ENCODE measurements around the gene DTHD1.

The DTHD1 gene

DNA sequence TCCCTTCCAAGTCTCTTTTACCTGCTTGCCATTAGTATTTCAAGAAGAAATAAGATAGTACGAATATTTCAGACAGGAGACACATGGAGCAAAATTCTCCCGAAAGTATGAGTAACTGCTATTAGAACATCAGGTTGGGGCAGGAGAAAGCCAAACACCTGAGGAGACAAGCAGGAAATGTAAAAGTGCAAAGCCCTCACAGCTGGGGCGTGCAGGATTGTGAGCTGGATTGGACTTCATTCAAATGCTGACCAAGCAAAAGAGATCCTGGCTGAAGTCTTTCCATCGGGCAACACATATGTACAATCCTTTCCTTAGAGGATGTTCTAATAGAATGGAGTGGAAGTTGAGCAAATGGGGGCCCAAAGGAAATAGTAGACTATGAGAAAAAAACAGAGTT lies 76.8 kb downstream of the DTHD1 start:
- no peak for TF ChIP-seq TAF1 (IDR thresholded peaks at IDR 0.05; ENCODE audit: low read depth)
- no peak for TF ChIP-seq FOXM1 (IDR thresholded peaks at IDR 0.05; ENCODE audit: borderline replicate concordance, low read depth)
- TF ChIP-seq TCF12 (IDR thresholded peaks at IDR 0.05; ENCODE audit: low read depth), result no peak
- no peak for TF ChIP-seq YY1 (IDR thresholded peaks at IDR 0.05; ENCODE audit: low read depth)
- TF ChIP-seq, protein P1, sequence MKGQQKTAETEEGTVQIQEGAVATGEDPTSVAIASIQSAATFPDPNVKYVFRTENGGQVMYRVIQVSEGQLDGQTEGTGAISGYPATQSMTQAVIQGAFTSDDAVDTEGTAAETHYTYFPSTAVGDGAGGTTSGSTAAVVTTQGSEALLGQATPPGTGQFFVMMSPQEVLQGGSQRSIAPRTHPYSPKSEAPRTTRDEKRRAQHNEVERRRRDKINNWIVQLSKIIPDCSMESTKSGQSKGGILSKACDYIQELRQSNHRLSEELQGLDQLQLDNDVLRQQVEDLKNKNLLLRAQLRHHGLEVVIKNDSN (IDR thresholded peaks at IDR 0.05), result no peak
- TF ChIP-seq, protein P2, sequence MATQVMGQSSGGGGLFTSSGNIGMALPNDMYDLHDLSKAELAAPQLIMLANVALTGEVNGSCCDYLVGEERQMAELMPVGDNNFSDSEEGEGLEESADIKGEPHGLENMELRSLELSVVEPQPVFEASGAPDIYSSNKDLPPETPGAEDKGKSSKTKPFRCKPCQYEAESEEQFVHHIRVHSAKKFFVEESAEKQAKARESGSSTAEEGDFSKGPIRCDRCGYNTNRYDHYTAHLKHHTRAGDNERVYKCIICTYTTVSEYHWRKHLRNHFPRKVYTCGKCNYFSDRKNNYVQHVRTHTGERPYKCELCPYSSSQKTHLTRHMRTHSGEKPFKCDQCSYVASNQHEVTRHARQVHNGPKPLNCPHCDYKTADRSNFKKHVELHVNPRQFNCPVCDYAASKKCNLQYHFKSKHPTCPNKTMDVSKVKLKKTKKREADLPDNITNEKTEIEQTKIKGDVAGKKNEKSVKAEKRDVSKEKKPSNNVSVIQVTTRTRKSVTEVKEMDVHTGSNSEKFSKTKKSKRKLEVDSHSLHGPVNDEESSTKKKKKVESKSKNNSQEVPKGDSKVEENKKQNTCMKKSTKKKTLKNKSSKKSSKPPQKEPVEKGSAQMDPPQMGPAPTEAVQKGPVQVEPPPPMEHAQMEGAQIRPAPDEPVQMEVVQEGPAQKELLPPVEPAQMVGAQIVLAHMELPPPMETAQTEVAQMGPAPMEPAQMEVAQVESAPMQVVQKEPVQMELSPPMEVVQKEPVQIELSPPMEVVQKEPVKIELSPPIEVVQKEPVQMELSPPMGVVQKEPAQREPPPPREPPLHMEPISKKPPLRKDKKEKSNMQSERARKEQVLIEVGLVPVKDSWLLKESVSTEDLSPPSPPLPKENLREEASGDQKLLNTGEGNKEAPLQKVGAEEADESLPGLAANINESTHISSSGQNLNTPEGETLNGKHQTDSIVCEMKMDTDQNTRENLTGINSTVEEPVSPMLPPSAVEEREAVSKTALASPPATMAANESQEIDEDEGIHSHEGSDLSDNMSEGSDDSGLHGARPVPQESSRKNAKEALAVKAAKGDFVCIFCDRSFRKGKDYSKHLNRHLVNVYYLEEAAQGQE (IDR thresholded peaks at IDR 0.05; ENCODE audit: low read depth), result no peak
- TF ChIP-seq CREB1 (IDR thresholded peaks at IDR 0.05; ENCODE audit: low read depth), result no peak
- no peak for TF ChIP-seq RAD21 (IDR thresholded peaks at IDR 0.05; ENCODE audit: low read depth)
- TF ChIP-seq ZBTB7A (IDR thresholded peaks at IDR 0.05; ENCODE audit: low read depth), result no peak
- TF ChIP-seq TEAD4 (IDR thresholded peaks at IDR 0.05), result no peak

- TF ChIP-seq EGR1 (IDR thresholded peaks at IDR 0.05), result no peak
- no peak for TF ChIP-seq TAF1 (IDR thresholded peaks at IDR 0.05; ENCODE audit: low read depth)
- no peak for TF ChIP-seq TEAD4 (IDR thresholded peaks at IDR 0.05)
- TF ChIP-seq, protein P3, sequence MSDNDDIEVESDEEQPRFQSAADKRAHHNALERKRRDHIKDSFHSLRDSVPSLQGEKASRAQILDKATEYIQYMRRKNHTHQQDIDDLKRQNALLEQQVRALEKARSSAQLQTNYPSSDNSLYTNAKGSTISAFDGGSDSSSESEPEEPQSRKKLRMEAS (IDR thresholded peaks at IDR 0.05), result no peak
- no peak for TF ChIP-seq RAD21 (IDR thresholded peaks at IDR 0.05; ENCODE audit: low read depth)
- no peak for TF ChIP-seq CEBPB (IDR thresholded peaks at IDR 0.05)
- no peak for TF ChIP-seq YY1 (IDR thresholded peaks at IDR 0.05; ENCODE audit: low read depth)
- no peak for TF ChIP-seq FOXM1 (IDR thresholded peaks at IDR 0.05; ENCODE audit: borderline replicate concordance, low read depth)
- TF ChIP-seq EP300 (IDR thresholded peaks at IDR 0.05; ENCODE audit: borderline replicate concordance), result no peak
- TF ChIP-seq CREB1 (IDR thresholded peaks at IDR 0.05; ENCODE audit: low read depth), result no peak
Observed at GRCh38 chr4:36360755-36361154, 79.3 kb downstream of the DTHD1 start.

- TF ChIP-seq FOXM1 (IDR thresholded peaks at IDR 0.05; ENCODE audit: borderline replicate concordance, low read depth) (no peak), TEAD4 (IDR thresholded peaks at IDR 0.05) (no peak), RAD21 (IDR thresholded peaks at IDR 0.05; ENCODE audit: low read depth) (no peak), CREB1 (IDR thresholded peaks at IDR 0.05; ENCODE audit: low read depth) (no peak), CEBPB (IDR thresholded peaks at IDR 0.05) (no peak), TCF12 (IDR thresholded peaks at IDR 0.05; ENCODE audit: low read depth) (no peak), YY1 (IDR thresholded peaks at IDR 0.05; ENCODE audit: low read depth) (no peak), TAF1 (IDR thresholded peaks at IDR 0.05; ENCODE audit: low read depth) (no peak)
- TF ChIP-seq, protein P2 (IDR thresholded peaks at IDR 0.05; ENCODE audit: low read depth), result no peak
Observed at GRCh38 chr4:36363024-36363423, 81.6 kb downstream of the DTHD1 start.

- TF ChIP-seq, protein P3 (IDR thresholded peaks at IDR 0.05), result no peak
- TF ChIP-seq EP300 (IDR thresholded peaks at IDR 0.05; ENCODE audit: borderline replicate concordance) (no peak), YY1 (IDR thresholded peaks at IDR 0.05; ENCODE audit: low read depth) (no peak), FOXM1 (IDR thresholded peaks at IDR 0.05; ENCODE audit: borderline replicate concordance, low read depth) (no peak), TEAD4 (IDR thresholded peaks at IDR 0.05) (no peak), CEBPB (IDR thresholded peaks at IDR 0.05) (no peak), RAD21 (IDR thresholded peaks at IDR 0.05; ENCODE audit: low read depth) (no peak), CREB1 (IDR thresholded peaks at IDR 0.05; ENCODE audit: low read depth) (no peak), NFIC (IDR thresholded peaks at IDR 0.05) (no peak), TCF12 (IDR thresholded peaks at IDR 0.05; ENCODE audit: low read depth) (no peak), TAF1 (IDR thresholded peaks at IDR 0.05; ENCODE audit: low read depth) (no peak), EGR1 (IDR thresholded peaks at IDR 0.05) (no peak), ZBTB7A (IDR thresholded peaks at IDR 0.05; ENCODE audit: low read depth) (no peak)
- TF ChIP-seq, protein P2 (IDR thresholded peaks at IDR 0.05; ENCODE audit: low read depth), result no peak
- TF ChIP-seq, protein P1 (IDR thresholded peaks at IDR 0.05), result no peak
Observed at GRCh38 chr4:36374836-36375511, 93.6 kb downstream of the DTHD1 start.

All from Ishikawa (cell line).